HCT116 (cell line): Measurements from ENCODE around the gene FRMD4A. TPM values are rescaled to one million over a fixed set of nuclear protein-coding genes. Genes with fewer than 3 reads are reported as not detected.

ENCODE experiments used
- ATAC-seq: fragments of 200-7000 bp; cut with Tn5 transposase; 2 replicates; pipeline ENCODE4 v1.9.1; 2020; ENCODE audit warnings: mild to moderate bottlenecking, moderate library complexity
- BruUV-seq: library from RNA; stranded (reverse); fragments of 400-500 nt; replicated peaks from 2 replicates; lab custom pipeline; 2021; lab: Mats Ljungman, UMichigan
- CTCF ChIA-PET: fragments of 300-600 bp; sonication (Branson Sonifier 250); formaldehyde crosslinking; loops from one replicate; lab custom pipeline; 2021; ENCODE audit warnings: antibody characterized with exemption; lab: Charles Lee
- POLR2A ChIA-PET: fragments of 300-600, 350-600 bp; sonication (Branson Sonifier 250); formaldehyde crosslinking; loops from one replicate; lab custom pipeline; 2021; ENCODE audit warnings: antibody characterized with exemption; lab: Charles Lee
- RAD21 ChIA-PET, 2 experiments: fragments of 300-600 bp; sonication (Branson Sonifier 250); formaldehyde crosslinking; loops; one replicate each; lab custom pipeline; 2023; ENCODE audit warnings: low total read pairs in 2 of 2; ENCODE audit not compliant: uncharacterized antibody in 2 of 2, unreplicated experiment in 2 of 2, low non-redundant PET in 1 of 2; lab: Charles Lee
- DNase-seq: peaks from one replicate; pipeline ENCODE4 v3.0.0-alpha.2; 2010; ENCODE audit warnings: low read depth, low spot score
- H2AFZ ChIP-seq: fragments of 200-600 bp; shearing (Covaris generic), sonication (generic); 2 replicates; pipeline ENCODE4 v1.6.1; 2017; ENCODE audit warnings: low read depth, mixed run types, mixed read lengths, antibody characterized with exemption, low read length; ENCODE audit not compliant: poor library complexity, severe bottlenecking
- H3K27ac ChIP-seq: 2 replicates; pipeline ENCODE4 v1.5.1; 2012; ENCODE audit warnings: low read depth, low read length
- H3K27me3 ChIP-seq: fragments of 200-600 bp; sonication (generic); 2 replicates; pipeline ENCODE4 v1.6.1; 2016; ENCODE audit warnings: mixed run types, low read length, mixed read lengths; ENCODE audit not compliant: insufficient read depth
- H3K36me3 ChIP-seq, 2 experiments: fragments of 200-500 bp in 1 of 2; fragments of 200-600 bp in 1 of 2; sonication (Bioruptor generic) in 1 of 2; sonication (generic) in 1 of 2; 2 replicates each; pipeline versions ENCODE4 v1.5.1 to v1.6.1; 2014 to 2016; ENCODE audit warnings: low read length in 2 of 2, inconsistent platforms in 1 of 2, mixed read lengths in 1 of 2, mixed run types in 1 of 2; ENCODE audit not compliant: insufficient read depth in 2 of 2, control insufficient read depth in 1 of 2
- H3K4me1 ChIP-seq, 2 experiments: fragments of 200-600 bp in 1 of 2; sonication (generic) in 1 of 2; 2 replicates each; pipeline versions ENCODE4 v1.5.1 to v1.6.1; 2012 to 2017; ENCODE audit warnings: low read length in 2 of 2, inconsistent platforms in 1 of 2, mild to moderate bottlenecking in 1 of 2, mixed read lengths in 1 of 2, mixed run types in 1 of 2, moderate library complexity in 1 of 2; ENCODE audit not compliant: insufficient read depth in 2 of 2, control insufficient read depth in 1 of 2
- H3K4me2 ChIP-seq: fragments of 200-600 bp; sonication (generic); 2 replicates; pipeline ENCODE4 v1.6.1; 2017; ENCODE audit warnings: mixed run types, low read length, mixed read lengths
- H3K4me3 ChIP-seq, 2 experiments: fragments of 200-600 bp in 1 of 2; sonication (generic) in 1 of 2; replicated peaks in 1 of 2; 2 replicates each; pipeline ENCODE4 v1.5.1; 2011 to 2016; ENCODE audit warnings: low read length in 2 of 2, control low read depth in 1 of 2, low read depth in 1 of 2, mild to moderate bottlenecking in 1 of 2, mixed read lengths in 1 of 2, mixed run types in 1 of 2
- H3K79me2 ChIP-seq: fragments of 200-600 bp; sonication (generic); 2 replicates; pipeline ENCODE4 v1.6.1; 2017; ENCODE audit warnings: mild to moderate bottlenecking, mixed run types, low read length, moderate library complexity, mixed read lengths; ENCODE audit not compliant: insufficient read depth
- H3K9ac ChIP-seq: fragments of 200-600 bp; sonication (generic); 2 replicates; pipeline ENCODE4 v1.6.1; 2016; ENCODE audit warnings: low read length, mixed read lengths
- H3K9me2 ChIP-seq: fragments of 200-600 bp; sonication (generic), shearing (Covaris generic); 2 replicates; pipeline ENCODE4 v1.6.1; 2017; ENCODE audit warnings: mixed run types, mild to moderate bottlenecking, moderate library complexity; ENCODE audit not compliant: insufficient read depth
- H3K9me3 ChIP-seq, 2 experiments: fragments of 200-500 bp in 1 of 2; fragments of 200-600 bp in 1 of 2; sonication (Bioruptor generic) in 1 of 2; sonication (generic) in 1 of 2; 2 replicates each; pipeline ENCODE4 v1.6.1; 2014 to 2017; ENCODE audit warnings: low read length in 2 of 2, mixed read lengths in 2 of 2, inconsistent platforms in 1 of 2, low read depth in 1 of 2, mild to moderate bottlenecking in 1 of 2, mixed run types in 1 of 2, moderate library complexity in 1 of 2; ENCODE audit not compliant: control insufficient read depth in 1 of 2, insufficient read depth in 1 of 2
- H4K20me1 ChIP-seq: fragments of 200-600 bp; sonication (generic), shearing (Covaris generic); 2 replicates; pipeline ENCODE4 v1.6.1; 2017; ENCODE audit warnings: mixed run types, mild to moderate bottlenecking, moderate library complexity; ENCODE audit not compliant: insufficient read depth
- EGR1 ChIP-seq: IDR thresholded peaks from 2 replicates; pipeline ENCODE4 v1.6.1; 2012; ENCODE audit warnings: low read depth
- FOSL1 ChIP-seq: IDR thresholded peaks from 2 replicates; pipeline ENCODE4 v1.6.1; 2012; ENCODE audit warnings: low read depth
- JUND ChIP-seq: IDR thresholded peaks from 2 replicates; pipeline ENCODE4 v1.6.1; 2012
- POLR2AphosphoS5 ChIP-seq: IDR thresholded peaks from 2 replicates; pipeline ENCODE4 v1.6.1; 2011; ENCODE audit warnings: mild to moderate bottlenecking, low read depth, low read length, moderate library complexity
- REST ChIP-seq: IDR thresholded peaks from 2 replicates; pipeline ENCODE4 v1.6.1; 2012; ENCODE audit warnings: low read depth
- SIN3A ChIP-seq: IDR thresholded peaks from 2 replicates; pipeline ENCODE4 v1.6.1; 2012; ENCODE audit warnings: low read depth
- ZBTB33 ChIP-seq: IDR thresholded peaks from 2 replicates; pipeline ENCODE4 v1.6.1; 2011; ENCODE audit warnings: mild to moderate bottlenecking, low read length, moderate library complexity; ENCODE audit not compliant: insufficient replicate concordance; ENCODE audit errors: extremely low read depth
- intact Hi-C: fragments of 100-400 bp; cut with micrococcal nuclease; formaldehyde crosslinking; loops from 2 replicates; pipeline ENCODE4 v1.10.0; 2022
- total RNA-seq: library from RNA; stranded (reverse); gene quantifications from one replicate; pipeline ENCODE4 v1.2.1, GENCODE V29; 2021; ENCODE audit not compliant: unreplicated experiment

Gene FRMD4A
- total RNA-seq, 1 experiment from 2014 or later = 0.20 TPM

- peaks cover 79% of the 10 kb centered on the region for H3K27me3 ChIP-seq
- no peaks in the 10 kb centered on the region for H3K9me2 ChIP-seq
- no peaks in the 10 kb centered on the region for H3K79me2 ChIP-seq
- H2AFZ ChIP-seq = no peak overlapping the region
- no TSS peak for BruUV-seq
- ATAC-seq = no peak
- no peaks in the 10 kb centered on the region for H3K9me3 ChIP-seq
- no peaks in the 10 kb centered on the region for H3K36me3 ChIP-seq
- no peaks in the 10 kb centered on the region for H4K20me1 ChIP-seq
- RAD21 ChIA-PET = no interaction called here
- CTCF ChIA-PET = no interaction called here
- no peak for TF ChIP-seq POLR2AphosphoS5
- TF ChIP-seq FOSL1 = no peak
- no peak for TF ChIP-seq ZBTB33
- TF ChIP-seq EGR1 = no peak
- TF ChIP-seq SIN3A = no peak
- no peak for TF ChIP-seq JUND
- no peak for TF ChIP-seq REST
- POLR2A ChIA-PET = no interaction called here
- intact Hi-C loops = no loop called here
- no peak overlapping the region for H3K27ac ChIP-seq
- H3K4me3 ChIP-seq = no peak overlapping the region
- H3K4me2 ChIP-seq = no peak overlapping the region
- no peaks in the 10 kb centered on the region for H3K4me1 ChIP-seq
- no peak for DNase-seq
- no peak overlapping the region for H3K9ac ChIP-seq
Measured at GRCh38 chr10:14340051-14340744, 9.5 kb upstream of the FRMD4A start.
